ENCODE data around the gene MARCHF7.
"Not testable (repeated sequence)": the region's sequence is repeated elsewhere in the genome, so short reads cannot be mapped to it uniquely, and the experiment has no call there.

MARCHF7 gene

DNA sequence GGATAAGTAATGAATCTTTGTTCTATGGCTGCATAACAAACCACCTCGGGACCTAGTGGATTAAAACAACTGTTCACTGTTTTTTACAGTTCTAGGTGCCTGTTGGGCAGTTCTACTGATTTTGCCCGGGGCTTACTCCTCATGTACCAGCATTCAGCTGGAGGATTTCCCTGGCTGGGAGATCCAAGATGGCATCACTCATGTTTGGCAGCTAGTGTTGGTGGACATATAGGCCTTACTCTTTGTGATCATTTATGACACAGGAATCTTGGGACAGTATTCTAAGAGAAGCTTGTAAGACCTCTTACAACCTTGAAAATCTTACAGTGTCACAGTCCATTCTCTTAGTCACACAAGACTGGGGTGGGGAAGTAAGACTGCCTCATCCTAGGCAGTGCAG, 4.6 kb downstream of the MARCHF7 start:
- no peak for DNase-seq

DNA sequence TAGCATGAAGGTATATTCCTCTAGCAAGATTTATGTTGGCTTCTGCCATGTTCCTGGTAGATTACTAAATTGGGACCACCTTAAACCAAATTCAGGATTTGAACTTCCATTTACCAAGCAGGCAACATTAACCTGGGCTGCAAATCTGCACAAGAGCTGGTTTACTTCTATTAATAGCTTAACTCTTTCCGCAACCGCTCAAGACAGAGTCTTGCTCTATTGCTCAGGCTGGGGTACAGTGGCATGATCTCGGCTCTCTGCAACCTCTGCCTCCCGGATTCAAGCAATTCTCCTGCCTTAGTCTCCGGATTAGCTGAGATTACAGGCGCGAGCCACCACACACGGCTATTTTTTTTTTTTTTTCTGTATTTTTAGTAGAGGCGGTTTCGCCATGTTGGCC, 8.4 kb downstream of the MARCHF7 start:
- DNase-seq: no peak

DNA sequence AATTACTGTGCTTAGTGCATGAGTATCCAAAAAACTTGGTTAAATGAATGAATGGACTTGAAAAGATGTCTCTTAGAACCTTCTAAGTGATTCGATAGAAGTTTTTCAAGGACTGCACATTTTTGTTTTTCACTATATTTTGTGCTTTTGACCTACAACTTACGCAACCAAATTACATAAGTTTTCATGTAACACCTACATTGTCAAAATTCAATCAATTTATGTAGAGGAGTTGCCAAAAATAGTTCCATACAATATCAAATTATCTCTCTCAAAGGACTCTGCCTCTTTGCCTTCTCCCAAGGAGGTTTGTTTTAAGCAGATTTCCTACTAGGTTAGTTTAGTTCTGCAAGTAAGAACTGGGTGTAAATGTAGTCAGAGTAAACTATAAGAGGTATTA, 10.3 kb downstream of the MARCHF7 start:
- DNase-seq: no peak

DNA sequence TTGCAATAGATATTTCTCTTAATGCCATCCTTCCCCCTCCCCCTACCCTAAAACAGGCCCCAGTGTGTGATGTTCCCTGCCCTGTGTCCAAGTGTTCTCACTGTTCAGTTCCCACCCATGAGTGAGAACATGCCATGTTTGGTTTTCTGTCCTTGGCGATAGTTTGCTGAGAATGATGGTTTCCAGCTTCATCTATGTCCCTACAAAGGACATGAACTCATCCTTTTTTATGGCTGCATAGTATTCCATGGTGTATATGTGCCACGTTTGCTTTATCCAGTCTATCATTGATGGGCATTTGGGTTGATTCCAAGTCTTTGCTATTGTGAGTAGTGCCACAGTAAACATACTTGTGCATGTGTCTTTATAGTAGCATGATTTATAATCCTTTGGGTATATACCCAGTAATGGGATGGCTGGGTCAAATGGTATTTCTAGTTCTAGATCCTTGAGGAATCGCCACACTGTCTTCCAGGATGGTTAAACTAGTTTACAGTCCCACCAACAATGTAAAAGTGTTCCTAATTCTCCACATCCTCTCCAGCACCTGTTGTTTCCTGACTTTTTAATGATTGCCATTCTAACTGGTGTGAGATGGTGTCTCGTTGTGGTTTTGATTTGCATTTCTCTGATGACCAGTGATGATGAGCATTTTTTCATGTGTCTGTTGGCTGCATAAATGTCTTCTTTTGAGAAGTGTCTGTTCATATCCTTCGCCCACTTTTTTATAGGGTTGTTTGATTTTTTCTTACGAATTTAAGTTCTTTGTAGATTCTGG, 12.7 kb downstream of the MARCHF7 start:
- DNase-seq: not testable (repeated sequence)

DNA sequence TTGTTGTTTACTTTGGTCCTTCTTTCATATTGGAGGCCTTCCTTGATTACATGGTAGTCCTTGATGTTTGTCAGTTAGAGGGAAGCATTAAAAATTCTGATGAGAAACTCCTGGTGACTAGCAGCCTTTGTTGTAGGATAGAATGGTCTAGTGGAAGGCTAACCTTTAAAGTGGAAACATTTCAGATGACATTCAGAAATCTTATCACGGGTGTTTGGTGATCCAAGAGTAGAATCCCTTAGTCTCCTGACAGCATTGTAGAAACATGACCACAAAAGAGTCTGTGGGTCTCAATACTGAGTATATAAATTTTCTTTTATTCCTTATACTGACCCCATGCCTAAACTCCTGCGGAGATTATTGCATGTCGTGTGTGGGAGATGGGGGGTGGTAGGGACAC, 13.4 kb downstream of the MARCHF7 start:
- DNase-seq: no peak

DNA sequence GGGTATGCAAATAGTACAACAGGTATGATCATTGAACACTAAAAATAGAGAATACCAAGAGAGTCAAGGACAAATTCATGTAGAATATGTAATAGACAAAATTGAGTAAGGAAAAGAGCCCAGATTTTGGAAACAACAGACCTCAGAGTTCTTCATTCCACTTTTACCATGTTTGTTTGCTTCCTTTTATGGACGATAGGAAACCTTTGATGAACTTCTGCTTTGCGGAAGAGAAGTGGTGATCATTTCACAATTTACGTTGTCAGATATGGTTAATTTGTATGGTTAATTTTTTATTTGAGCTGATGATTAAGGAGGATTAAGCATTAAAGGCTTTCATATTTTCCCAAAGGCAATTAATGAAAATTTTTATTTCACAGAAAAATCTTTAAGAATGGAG, 16.3 kb downstream of the MARCHF7 start:
- DNase-seq: no peak

DNA sequence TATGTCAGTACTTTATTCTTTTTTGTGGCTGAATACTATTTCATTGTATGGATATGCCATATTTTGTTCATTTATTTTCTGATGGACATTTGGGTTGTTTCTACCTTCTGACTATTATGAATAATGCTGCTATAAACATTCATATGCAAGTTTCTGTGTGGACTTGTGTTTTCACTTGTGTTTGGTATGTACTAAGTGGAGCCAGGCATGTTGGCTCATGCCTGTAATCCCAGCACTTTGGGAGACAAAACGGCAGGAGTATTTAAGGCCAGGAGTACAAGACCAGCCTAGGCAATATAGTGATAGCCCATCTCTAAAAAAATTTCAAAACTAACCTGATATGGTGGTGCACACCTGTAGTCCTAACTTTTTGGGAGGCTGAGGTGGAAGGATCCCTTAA, 23.3 kb downstream of the MARCHF7 start:
- DNase-seq: no peak

DNA sequence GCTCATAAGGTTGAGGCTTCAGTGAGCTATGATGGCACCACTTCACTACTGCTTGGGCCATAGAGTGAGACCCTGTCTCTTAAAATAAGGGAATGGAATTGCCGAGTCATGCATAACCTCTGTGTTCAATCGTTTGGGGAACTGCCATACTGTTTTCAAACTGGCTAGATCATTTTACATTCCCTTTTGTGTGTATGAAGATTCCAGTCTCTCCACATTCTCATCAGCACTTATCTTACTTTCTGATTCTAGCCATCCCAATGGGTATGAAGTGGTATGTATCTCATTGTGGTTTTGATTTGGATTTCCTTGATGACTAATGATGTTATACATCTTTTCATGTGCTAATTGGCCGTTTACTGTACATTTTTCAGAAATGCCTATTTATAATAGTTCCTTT, 23.7 kb downstream of the MARCHF7 start:
- DNase-seq: no peak

DNA sequence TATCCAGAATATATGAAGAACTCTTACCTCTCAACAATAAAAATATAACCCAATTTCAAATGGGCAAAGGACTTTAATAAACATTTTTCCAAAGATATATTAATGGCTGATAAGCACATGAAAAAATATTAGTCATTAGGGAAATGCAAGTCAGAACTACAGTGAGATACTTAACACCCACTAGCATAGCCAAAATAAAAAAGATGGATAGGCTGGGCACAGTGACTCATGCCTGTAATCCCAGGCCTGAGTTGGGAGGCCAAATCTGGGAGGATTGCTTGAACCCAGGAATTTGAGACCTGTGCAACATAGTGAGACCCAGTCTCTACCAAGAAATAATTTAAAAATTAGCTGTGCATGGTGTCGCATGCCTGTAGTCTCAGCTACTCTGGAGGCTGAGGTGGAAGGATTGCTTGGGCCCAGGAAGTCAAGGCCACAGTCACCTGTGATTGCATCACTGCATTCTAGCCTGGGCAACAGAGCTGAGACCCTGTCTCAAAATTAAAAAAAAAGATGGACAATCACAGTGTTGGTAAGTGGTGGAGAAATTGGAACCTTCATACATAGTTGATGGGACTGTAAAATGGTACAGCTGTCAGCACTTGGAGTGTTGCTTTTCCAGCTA, 25.1 kb downstream of the MARCHF7 start:
- no peak for DNase-seq

DNA sequence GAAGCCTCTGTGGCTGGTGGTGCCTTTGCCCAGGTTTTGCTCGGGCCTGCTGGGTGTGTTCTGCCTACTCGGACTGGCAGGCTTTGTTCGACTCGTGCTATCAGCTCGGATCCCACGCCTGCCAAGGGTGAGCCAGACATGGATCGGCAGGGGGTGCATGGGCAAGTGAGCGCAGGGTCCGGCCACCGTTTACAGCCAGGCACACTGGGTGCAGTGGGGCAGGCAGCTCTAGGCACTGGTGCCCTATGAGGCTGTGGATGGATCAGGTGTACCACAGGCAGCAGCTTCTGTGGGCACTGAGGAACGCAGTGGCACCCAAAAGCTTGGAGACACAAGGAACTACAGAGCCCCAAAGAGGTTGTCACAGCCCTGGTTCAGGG, 25.6 kb downstream of the MARCHF7 start:
- DNase-seq: no peak

DNA sequence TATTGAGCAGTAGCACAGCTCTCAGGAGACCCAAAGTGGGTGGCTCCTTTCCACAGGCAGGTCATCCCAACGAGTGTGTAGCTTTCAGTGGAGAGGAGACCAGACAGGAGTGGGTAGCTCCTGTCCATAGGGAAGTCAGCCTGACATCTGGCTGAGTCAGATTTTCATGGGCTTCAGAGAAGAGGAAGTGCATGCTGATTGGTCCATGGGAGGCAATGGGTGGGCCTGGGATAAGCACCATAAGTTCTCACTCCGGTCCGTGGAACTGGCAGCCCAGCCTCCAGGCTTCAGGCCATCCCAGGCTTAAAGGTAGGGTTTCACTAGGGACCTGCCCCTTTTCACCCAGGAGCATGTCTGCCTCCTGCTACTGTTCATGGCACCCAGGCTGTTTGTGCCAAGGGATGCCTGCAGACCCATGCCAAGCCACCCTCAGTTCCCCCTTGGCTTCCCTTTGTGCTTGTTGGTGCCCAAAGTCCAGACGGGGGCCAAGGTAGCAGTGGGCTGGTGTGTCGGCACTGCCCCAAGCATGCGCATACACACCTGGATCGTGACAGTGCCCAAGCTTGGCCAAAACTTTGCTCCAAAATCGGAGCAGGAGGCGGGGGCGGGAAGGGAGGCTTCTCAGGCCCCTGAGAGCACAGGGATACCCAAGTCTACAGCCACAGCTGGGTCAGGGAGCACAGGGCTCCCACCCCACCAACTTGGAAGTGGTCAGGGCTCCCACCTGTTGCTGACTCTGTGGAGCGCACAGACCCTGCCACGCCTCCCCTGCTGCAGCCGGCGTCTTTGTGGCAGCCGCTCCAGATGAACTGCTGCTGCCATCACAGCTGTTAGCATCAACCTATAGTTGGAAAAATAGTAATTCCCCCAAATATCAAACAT, 26.4 kb downstream of the MARCHF7 start:
- no peak for DNase-seq

DNA sequence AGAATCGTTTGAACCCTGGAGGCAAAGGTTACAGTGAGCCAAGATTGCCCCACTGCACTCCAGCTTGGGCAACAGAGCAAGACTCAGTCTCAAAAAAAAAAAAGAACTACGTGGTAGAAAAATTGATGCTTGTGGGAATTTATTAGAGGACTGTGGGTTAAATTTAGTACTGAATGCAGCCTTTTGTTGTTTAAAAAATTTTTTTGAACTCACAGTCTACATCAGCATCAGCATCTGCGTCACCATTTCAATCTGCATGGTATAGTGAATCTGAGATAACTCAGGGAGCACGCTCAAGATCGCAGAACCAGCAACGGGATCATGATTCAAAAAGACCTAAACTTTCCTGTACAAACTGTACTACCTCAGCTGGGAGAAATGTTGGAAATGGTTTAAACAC, 30.5 kb downstream of the MARCHF7 start:
- no peak for DNase-seq

DNA sequence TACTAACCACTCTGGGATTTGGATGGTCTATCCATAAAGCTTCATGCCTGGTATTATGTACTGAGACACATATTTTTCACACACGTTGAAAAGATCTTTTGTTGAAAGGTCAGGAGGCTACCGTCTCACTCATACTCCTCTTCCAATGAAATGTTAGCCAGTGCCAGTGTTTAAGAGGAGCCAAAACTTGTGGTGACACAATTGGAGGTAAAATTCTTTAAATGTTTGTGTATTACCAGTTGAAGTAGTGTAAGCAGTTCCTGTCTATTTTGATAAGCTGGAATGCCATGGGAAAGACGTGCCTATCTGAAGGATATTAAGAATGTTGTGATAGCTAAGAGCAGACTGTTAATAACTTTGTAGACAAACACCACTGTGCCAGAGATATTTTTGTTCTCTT, 32.1 kb downstream of the MARCHF7 start:
- DNase-seq: no peak

DNA sequence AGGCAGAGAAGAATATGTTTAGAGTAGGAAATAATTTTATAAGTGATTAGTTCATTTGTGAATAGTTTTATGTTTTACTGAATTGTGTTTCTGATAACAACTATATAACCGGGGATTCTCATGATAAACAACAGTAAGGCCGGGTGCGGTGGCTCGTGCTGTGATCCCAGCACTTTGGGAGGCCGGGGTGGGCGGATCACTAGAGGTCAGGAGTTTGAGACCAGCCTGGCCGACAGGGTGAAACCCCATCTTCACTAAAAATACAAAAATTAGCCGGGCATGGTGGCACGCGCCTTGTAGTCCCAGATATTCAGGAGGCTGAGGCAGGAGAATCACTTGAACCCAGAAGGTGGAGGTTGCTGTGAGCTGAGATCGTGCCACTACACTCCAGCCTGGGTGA, 32.9 kb downstream of the MARCHF7 start:
- not testable (repeated sequence) for DNase-seq

DNA sequence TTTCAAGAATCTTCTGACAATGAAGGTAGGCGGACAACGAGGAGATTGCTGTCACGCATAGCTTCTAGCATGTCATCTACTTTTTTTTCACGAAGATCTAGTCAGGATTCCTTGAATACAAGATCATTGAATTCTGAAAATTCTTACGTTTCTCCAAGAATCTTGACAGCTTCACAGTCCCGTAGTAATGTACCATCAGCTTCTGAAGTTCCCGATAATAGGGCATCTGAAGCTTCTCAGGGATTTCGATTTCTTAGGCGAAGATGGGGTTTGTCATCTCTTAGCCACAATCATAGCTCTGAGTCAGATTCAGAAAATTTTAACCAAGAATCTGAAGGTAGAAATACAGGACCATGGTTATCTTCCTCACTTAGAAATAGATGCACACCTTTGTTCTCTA, 35.8 kb downstream of the MARCHF7 start:
- DNase-seq: no peak

DNA sequence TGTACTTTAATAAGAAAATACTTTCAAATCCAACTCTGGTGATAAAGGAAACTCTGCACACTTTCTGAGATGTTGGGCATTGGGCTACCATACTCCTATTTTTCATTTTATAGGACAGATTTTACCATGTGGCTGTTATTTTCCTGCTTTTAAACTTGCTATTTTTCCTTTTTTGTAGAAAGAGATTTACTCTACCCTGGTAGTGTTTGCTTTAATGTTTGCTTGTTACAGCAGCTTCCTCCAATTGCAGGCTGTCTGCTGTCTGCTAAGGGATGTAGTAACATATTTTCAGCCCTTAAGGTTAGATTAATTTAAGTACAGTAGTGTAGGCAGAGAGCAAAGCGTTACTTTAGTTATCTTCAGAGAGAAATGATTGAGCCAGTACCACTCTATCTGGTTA, 38.6 kb downstream of the MARCHF7 start:
- no peak for DNase-seq

DNA sequence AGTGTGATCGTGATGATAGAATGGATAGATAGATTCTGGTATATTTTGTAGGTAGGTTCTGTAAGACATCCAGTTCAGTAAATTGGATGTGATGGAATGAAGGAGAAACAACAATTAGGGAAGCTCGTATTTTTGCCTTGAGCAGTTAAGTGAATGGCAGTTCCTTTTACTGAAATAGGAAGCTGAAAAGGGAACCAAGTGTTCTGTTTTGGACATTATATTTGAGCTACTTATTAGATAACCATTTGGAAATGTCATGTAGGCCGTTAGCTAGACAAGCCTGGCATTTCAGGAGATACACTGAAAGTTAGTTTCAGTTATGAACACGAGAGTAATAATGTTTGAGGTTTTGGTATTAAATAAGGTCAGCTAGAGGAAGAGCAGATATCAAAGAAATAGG, 41.5 kb downstream of the MARCHF7 start:
- DNase-seq: no peak

DNA sequence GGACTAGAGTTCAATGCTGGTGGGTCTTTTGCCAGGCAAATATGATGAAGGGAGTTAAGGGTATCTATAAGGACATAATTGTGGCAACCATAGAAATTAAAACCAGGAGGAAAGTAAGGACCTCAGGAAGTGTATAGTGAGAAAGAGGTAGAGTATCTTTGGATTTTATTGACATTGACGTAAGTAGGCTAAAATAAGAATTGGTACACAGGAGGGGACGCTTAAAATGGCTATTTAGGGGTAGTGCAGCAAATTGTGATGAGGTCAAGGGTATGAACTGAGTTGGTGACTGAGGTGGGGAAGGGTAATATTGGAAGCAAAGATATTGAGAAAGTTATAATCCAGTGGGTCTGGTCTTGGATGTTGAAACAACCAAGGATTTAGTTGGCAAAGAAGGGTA, 42.7 kb downstream of the MARCHF7 start:
- no peak for DNase-seq

DNA sequence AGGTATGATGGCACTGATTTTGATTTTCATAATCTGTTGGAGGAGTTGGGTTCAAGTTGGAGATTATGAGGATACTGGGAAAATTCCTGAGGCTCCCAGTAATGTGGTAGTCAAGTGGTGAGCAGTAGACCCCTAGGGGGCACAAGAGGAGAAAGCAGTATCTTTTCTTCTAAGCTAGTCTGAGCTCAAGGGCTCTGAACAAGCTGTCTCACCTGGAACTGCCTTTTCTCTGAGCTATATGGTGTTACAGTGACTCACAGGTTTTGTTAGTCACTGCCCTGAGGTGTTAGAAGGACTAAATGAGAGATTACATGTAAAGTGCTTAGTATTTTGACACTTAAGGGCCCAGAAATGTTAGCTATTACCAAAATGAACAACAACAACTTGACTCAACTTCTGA, 43.5 kb downstream of the MARCHF7 start:
- no peak for DNase-seq

DNA sequence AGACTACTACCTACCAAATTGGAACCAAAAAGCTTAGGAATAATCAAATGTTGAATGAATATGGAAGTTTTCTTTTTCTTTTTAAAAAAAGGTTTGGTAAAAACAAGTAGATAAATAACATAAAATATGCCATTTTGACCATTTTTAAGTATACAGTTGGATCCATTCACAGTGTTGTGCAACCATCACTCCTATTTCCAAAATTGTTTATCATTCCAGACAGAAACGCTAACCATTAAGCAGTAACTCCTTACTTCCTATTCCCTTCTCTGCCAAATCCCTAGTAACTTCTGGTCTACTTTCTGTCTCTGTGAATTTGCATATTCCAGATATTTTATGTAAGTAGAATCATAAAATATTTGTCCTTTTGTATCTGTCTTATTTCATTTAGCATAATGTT, 45.9 kb downstream of the MARCHF7 start:
- DNase-seq: no peak

DNA sequence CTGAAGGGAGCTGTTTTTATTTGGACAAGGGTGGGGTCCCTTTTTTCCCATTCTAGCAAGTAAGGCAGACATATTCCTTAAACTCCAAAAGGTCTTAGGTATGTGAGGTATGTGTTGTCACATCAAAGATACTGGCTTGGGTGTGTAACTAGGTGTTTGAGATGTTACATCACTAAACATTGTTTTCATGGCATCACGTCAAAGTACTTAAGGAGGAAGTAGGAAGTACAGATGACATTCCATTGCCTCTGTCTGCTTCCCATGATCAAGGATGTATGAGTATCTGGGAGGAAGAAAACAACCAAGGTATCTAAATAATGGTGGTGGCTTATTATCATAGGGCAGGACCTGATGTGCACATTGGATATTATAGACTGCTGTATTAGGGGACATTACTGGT, 46.4 kb downstream of the MARCHF7 start:
- DNase-seq: no peak

DNA sequence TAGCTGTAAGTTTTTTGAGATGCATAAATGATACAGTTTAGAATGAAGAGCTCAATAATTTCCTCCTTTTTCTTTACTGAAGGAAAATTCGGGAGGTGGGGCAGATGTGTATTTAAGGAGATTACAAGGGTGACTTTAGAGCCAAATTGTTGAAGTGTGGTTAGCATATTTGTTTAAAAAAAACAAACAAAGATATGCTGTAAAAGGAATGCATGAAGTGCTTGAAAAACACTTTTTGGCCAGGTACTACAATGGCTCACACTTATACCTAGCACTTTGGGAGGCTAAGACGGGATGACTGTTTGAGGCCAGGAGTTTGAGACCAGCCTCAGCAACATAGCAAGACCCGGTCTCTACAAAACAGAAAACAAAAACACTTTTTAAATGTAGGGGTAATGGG, 47.3 kb downstream of the MARCHF7 start:
- DNase-seq: no peak

DNA sequence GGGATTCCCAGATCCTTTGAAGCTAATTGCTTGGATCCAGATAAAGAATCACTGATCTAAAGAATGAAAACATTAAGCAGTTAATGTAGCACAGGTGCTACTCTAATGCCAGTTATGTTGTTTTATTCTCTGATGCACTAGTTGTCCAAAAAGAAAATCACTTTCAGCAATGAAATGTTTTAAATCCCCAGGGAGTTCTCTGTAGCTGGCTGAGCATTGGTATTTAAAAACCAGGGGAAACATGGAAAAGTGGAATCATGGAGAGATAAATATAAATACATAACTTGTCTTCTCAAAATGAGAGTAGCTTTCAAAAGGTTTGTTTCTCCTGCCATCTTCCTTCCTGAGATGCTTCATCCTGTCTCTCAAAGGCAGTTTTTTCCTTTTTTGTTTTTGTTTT, 48.0 kb downstream of the MARCHF7 start:
- no peak for DNase-seq

DNA sequence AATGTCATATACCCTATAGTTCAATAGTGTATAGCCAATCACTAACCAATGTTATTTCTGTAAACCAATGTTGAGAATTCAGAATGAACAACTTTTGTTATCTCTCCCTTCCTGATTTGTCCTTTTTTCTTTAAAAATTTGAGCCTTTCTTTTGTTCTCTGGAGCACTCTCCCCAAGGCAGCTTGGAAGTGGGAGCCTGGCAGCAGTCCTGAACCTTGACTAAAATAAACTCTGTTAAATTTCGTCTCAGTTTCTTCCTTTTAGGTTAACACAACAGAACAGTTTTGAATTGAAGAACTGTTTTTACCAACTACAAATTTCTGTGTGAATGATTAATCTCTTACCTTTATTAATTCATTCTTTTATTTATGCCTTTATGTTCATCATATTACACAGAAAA, 49.8 kb downstream of the MARCHF7 start:
- no peak for DNase-seq

Data from cortex of kidney (tissue), 1 donor.